GM23248 (cell line): ENCODE results near the gene CHST11. TPM values are rescaled to one million over a fixed set of nuclear protein-coding genes. Genes with fewer than 3 reads are reported as not detected.
A peak's percentile ranks its signal among the peaks of the same experiment; 100 is the strongest.

ENCODE experiments used
- DNase-seq: peaks from one replicate; pipeline ENCODE4 v3.0.0-alpha.2; 2015
- H2AFZ ChIP-seq: fragments of 200-600 bp; sonication (generic); 2 replicates; pipeline ENCODE4 v1.6.1; 2016; ENCODE audit warnings: antibody characterized with exemption
- H3F3A ChIP-seq: fragments of 200-600 bp; sonication (generic); 2 replicates; pipeline ENCODE4 v1.6.1; 2016; ENCODE audit warnings: mild to moderate bottlenecking, antibody characterized with exemption, mixed run types; ENCODE audit not compliant: insufficient read depth
- H3K27ac ChIP-seq: fragments of 200-600 bp; sonication (generic); 2 replicates; pipeline ENCODE4 v1.5.1; 2016; ENCODE audit warnings: mild to moderate bottlenecking
- H3K27me3 ChIP-seq: fragments of 200-600 bp; sonication (generic); replicated peaks from 2 replicates; pipeline ENCODE4 v1.6.1; 2016; ENCODE audit warnings: mild to moderate bottlenecking; ENCODE audit not compliant: insufficient read depth
- H3K36me3 ChIP-seq: fragments of 200-600 bp; sonication (generic); 2 replicates; pipeline ENCODE4 v1.6.1; 2016; ENCODE audit warnings: low read depth, mild to moderate bottlenecking
- H3K4me1 ChIP-seq: fragments of 200-600 bp; sonication (generic); 2 replicates; pipeline ENCODE4 v1.6.1; 2016; ENCODE audit warnings: mild to moderate bottlenecking; ENCODE audit not compliant: insufficient read depth
- H3K4me2 ChIP-seq: fragments of 200-600 bp; sonication (generic); one replicate; pipeline ENCODE4 v1.6.1; 2016; ENCODE audit warnings: mild to moderate bottlenecking; ENCODE audit not compliant: unreplicated experiment
- H3K4me3 ChIP-seq: fragments of 200-600 bp; sonication (generic); 2 replicates; pipeline ENCODE4 v1.5.1; 2016; ENCODE audit warnings: mild to moderate bottlenecking
- H3K79me2 ChIP-seq: fragments of 200-600 bp; sonication (generic); 2 replicates; pipeline ENCODE4 v1.6.1; 2016; ENCODE audit warnings: mild to moderate bottlenecking; ENCODE audit not compliant: insufficient read depth
- H3K9ac ChIP-seq: fragments of 200-600 bp; sonication (generic); 2 replicates; pipeline ENCODE4 v1.6.1; 2016; ENCODE audit warnings: mild to moderate bottlenecking
- H3K9me2 ChIP-seq: fragments of 200-600 bp; sonication (generic); 2 replicates; pipeline ENCODE4 v1.6.1; 2016; ENCODE audit warnings: mixed run types, mild to moderate bottlenecking, moderate library complexity; ENCODE audit not compliant: insufficient read depth
- H3K9me3 ChIP-seq: fragments of 200-600 bp; sonication (generic); one replicate; pipeline ENCODE4 v1.6.1; 2017; ENCODE audit warnings: low read depth
- H4K20me1 ChIP-seq: fragments of 200-600 bp; sonication (generic); 2 replicates; pipeline ENCODE4 v1.6.0; 2016; ENCODE audit not compliant: insufficient read depth
- EZH2 ChIP-seq: fragments of 200-600 bp; sonication (generic); IDR thresholded peaks from 2 replicates; pipeline ENCODE4 v1.6.1; 2018; ENCODE audit warnings: antibody characterized with exemption, mild to moderate bottlenecking; ENCODE audit not compliant: insufficient read depth, poor library complexity, severe bottlenecking
- EZH2phosphoT487 ChIP-seq: fragments of 200-600 bp; sonication (generic); IDR thresholded peaks from 2 replicates; pipeline ENCODE4 v1.6.1; 2018; ENCODE audit warnings: antibody characterized with exemption, moderate library complexity, mild to moderate bottlenecking, low read depth; ENCODE audit not compliant: insufficient read depth
- WGBS, 2 experiments: methylation state at CpG; one replicate each; pipeline ENCODE4 v1.1.6; 2015 to 2017; ENCODE audit warnings: low lambda C conversion rate in 2 of 2, low coverage in 1 of 2; ENCODE audit errors: missing lambda C conversion rate in 2 of 2; 5-methylcytosine and 5-hydroxymethylcytosine counted together
- in situ Hi-C: fragments of 300-500 bp; cut with MboI; formaldehyde crosslinking; loops from 2 replicates; pipeline ENCODE4 v1.15.0; 2020
- polyA plus RNA-seq: library from polyadenylated mRNA; unstranded; fragments of >200 nt; fragmentation: Nextera tagmentation; extraction: Ambion mirVana; gene quantifications from 2 replicates; pipeline ENCODE4 v1.2.1, GENCODE V29; 2016
- total RNA-seq: library from RNA; depleted of rRNA; stranded (reverse); fragments of >200 nt; shearing (Covaris generic); gene quantifications from 2 replicates; pipeline ENCODE4 v1.2.3, GENCODE V29; 2014

CHST11 gene
- total and polyA plus RNA-seq, 2 experiments from 2014 or later, result 3.7 to 5.4 TPM

GRCh38 chr12:104425614-104426013, 31.1 kb upstream of the CHST11 start:
- H2AFZ ChIP-seq, result no peak overlapping the region
- no peak for TF ChIP-seq EZH2phosphoT487
- no peak for TF ChIP-seq EZH2
- no peak overlapping the region for H3K4me3 ChIP-seq
- no peaks in the 10 kb centered on the region for H3K4me1 ChIP-seq
- no peaks in the 10 kb centered on the region for H3K9me3 ChIP-seq
- H3K36me3 ChIP-seq, result no peaks in the 10 kb centered on the region
- H3F3A ChIP-seq, result peaks cover 11% of the 10 kb centered on the region; the same call in 1 of the 2 replicates
- no peaks in the 10 kb centered on the region for H4K20me1 ChIP-seq
- no peaks in the 10 kb centered on the region for H3K79me2 ChIP-seq
- H3K27me3 ChIP-seq, result peaks cover 75% of the 10 kb centered on the region
- WGBS, 2 experiments, result 38 to 43% methylated on average over 4 of the region's 4 CpGs
- H3K4me2 ChIP-seq, result no peak overlapping the region
- H3K27ac ChIP-seq, result no peak overlapping the region
- no peak overlapping the region for H3K9ac ChIP-seq
- in situ Hi-C loops, result no loop called here
- no peaks in the 10 kb centered on the region for H3K9me2 ChIP-seq
- DNase-seq, result no peak

GRCh38 chr12:104426926-104427546, 29.7 kb upstream of the CHST11 start:
- 42 to 46% methylated on average over 4 of the region's 4 CpGs for WGBS, 2 experiments
- Histone ChIP-seq H3K4me2 (no peak overlapping the region), H3K9me3 (no peaks in the 10 kb centered on the region), H4K20me1 (no peaks in the 10 kb centered on the region), H3K79me2 (no peaks in the 10 kb centered on the region), H3K36me3 (no peaks in the 10 kb centered on the region), H3K9me2 (no peaks in the 10 kb centered on the region), H3K27me3 (peaks cover 75% of the 10 kb centered on the region), H3K9ac (no peak overlapping the region), H3K4me3 (no peak overlapping the region), H3F3A (peaks cover 11% of the 10 kb centered on the region; the same call in 1 of the 2 replicates), H3K27ac (no peak overlapping the region), H3K4me1 (no peaks in the 10 kb centered on the region), H2AFZ (no peak overlapping the region)
- TF ChIP-seq EZH2, result no peak
- TF ChIP-seq EZH2phosphoT487, result peak; percentile 91; the same call in 1 of the 2 replicates
- in situ Hi-C loops, result no loop called here
- peak; percentile 65 for DNase-seq

GRCh38 chr12:104427547-104427938, 29.2 kb upstream of the CHST11 start:
- no peaks in the 10 kb centered on the region for H4K20me1 ChIP-seq
- no peaks in the 10 kb centered on the region for H3K9me2 ChIP-seq
- H3K4me2 ChIP-seq, result no peak overlapping the region
- no peaks in the 10 kb centered on the region for H3K9me3 ChIP-seq
- H3F3A ChIP-seq, result peaks cover 11% of the 10 kb centered on the region; the same call in 1 of the 2 replicates
- no peaks in the 10 kb centered on the region for H3K36me3 ChIP-seq
- H3K27me3 ChIP-seq, result peaks cover 75% of the 10 kb centered on the region
- DNase-seq, result no peak
- H3K4me3 ChIP-seq, result no peak overlapping the region
- no peak overlapping the region for H3K27ac ChIP-seq
- WGBS, 2 experiments, result 100% methylated on average over 1 of the region's 1 CpG
- H3K79me2 ChIP-seq, result no peaks in the 10 kb centered on the region
- H3K9ac ChIP-seq, result no peak overlapping the region
- TF ChIP-seq EZH2phosphoT487, result no peak
- TF ChIP-seq EZH2, result no peak
- H3K4me1 ChIP-seq, result no peaks in the 10 kb centered on the region
- no peak overlapping the region for H2AFZ ChIP-seq
- in situ Hi-C loops, result no loop called here

GRCh38 chr12:104433061-104433460, 23.7 kb upstream of the CHST11 start:
- Histone ChIP-seq H3K9me2 (no peaks in the 10 kb centered on the region), H3K27me3 (peaks cover 93% of the 10 kb centered on the region), H3F3A (no peaks in the 10 kb centered on the region), H2AFZ (no peak overlapping the region), H3K4me1 (no peaks in the 10 kb centered on the region), H3K27ac (no peak overlapping the region), H4K20me1 (no peaks in the 10 kb centered on the region), H3K9ac (no peak overlapping the region), H3K79me2 (no peaks in the 10 kb centered on the region), H3K9me3 (no peaks in the 10 kb centered on the region), H3K36me3 (no peaks in the 10 kb centered on the region), H3K4me3 (no peak overlapping the region), H3K4me2 (no peak overlapping the region)
- TF ChIP-seq EZH2 (no peak), EZH2phosphoT487 (no peak)
- 86 to 88% methylated on average over 10 of the region's 10 CpGs for WGBS, 2 experiments
- DNase-seq, result no peak
- in situ Hi-C loops, result no loop called here
